ENCODE measurements around the gene CEP19. TPM values are rescaled to one million over a fixed set of nuclear protein-coding genes. Genes with fewer than 3 reads are reported as not detected.
A peak's percentile ranks its signal among the peaks of the same experiment; 100 is the strongest.
"Not testable (repeated sequence)": the region's sequence is repeated elsewhere in the genome, so short reads cannot be mapped to it uniquely, and the experiment has no call there.

Gene CEP19
- total and polyA plus RNA-seq, 2 donors = 2.5 to 8.5 TPM

DNA sequence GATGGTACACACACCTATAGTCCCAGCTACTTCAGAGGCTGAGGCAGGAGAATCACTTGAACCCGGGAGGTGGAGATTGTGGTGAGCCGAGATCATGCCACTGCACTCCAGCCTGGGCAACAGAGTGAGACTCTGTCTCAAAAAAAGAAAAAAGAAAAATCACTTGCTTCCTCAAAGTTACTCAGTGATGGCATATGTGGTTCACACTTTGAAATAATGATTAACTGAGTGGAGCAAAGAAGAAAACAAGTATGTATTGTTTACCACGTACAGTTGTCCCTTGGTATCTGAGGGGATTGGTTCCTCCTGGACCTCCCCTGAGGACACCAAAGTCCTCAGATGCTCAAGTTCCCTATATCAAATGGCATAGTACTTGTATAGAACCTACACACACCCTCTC is 5.1 kb upstream of the CEP19 start:
- DNase-seq (ENCODE audit: low read depth in 6 of 9, low spot score in 9 of 9); H3K27ac ChIP-seq (ENCODE audit: low read depth in 1 of 2, low read length in 1 of 2); H3K4me3 ChIP-seq (ENCODE audit: low read length in 2 of 2); H3K4me1 ChIP-seq (ENCODE audit: control insufficient read depth in 2 of 2, insufficient read depth in 2 of 2, low read length in 2 of 2); H3K9me3 ChIP-seq (ENCODE audit: control insufficient read depth in 2 of 2, insufficient read depth in 1 of 2, low read length in 1 of 2); H3K27me3 ChIP-seq (ENCODE audit: control insufficient read depth in 2 of 2, insufficient read depth in 1 of 2, low read length in 1 of 2): not testable (repeated sequence)
- 95% methylated on average over 3 of the region's 3 CpGs for WGBS
- H3K36me3 ChIP-seq (ENCODE audit: control insufficient read depth in 2 of 2, insufficient read depth in 2 of 2, low read length in 1 of 2) = peaks cover 12 to 14% of the 10 kb centered on the region in 2 donors

DNA sequence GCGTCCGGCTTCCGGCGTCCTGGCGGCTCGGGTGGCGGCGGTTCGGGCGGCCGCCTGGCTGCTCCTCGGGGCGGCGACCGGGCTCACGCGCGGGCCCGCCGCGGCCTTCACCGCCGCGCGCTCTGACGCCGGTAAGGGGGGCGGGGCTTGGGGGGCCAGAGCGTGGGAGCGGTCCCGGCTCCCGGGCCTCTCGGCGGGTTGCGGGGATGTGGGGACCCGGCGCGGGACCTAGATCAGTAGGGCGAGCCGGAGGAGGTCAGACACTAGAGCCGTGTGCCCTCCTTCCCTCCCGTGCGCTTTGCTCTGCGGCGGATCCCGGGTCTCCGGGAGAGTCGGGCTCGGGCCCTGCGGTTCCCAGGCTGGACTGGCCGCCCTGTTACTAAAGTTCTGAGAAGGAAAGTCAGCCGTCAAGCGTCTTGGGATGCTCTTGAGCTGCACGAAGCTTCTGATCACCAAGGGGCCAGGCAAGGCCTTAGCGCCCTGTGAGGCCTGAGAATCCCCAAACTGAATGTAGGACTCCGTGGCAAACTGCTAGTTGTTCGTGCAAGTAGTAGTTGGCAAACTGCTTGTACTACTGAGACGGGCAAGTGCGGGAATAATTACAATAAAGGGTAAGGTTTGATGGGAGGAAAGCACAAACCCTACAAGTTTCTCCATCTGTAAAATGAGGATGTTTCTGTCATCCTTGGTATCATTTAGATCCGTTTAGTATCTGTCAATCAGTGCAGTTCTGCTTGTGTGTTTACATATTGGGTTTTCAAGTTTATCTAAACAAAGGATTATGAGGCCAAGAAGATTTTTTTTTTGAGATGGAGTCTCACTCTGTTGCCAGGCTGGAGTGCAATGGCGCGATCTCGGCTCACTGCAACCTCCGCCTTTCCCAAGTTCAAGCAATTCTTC is 714 bp upstream of the CEP19 start:
- Histone ChIP-seq H3K27me3 (ENCODE audit: control insufficient read depth in 2 of 2, insufficient read depth in 1 of 2, low read length in 1 of 2) (no peaks in the 10 kb centered on the region), H3K4me1 (ENCODE audit: control insufficient read depth in 2 of 2, insufficient read depth in 2 of 2, low read length in 2 of 2) (peaks cover 5 to 16% of the 10 kb centered on the region in 2 donors), H3K27ac (ENCODE audit: low read depth in 1 of 2, low read length in 1 of 2) (peak overlapping the region; percentile 97 to 98), H3K4me3 (ENCODE audit: low read length in 2 of 2) (peak overlapping the region; percentile 84 to 95), H3K9me3 (ENCODE audit: control insufficient read depth in 2 of 2, insufficient read depth in 1 of 2, low read length in 1 of 2) (no peaks in the 10 kb centered on the region), H3K36me3 (ENCODE audit: control insufficient read depth in 2 of 2, insufficient read depth in 2 of 2, low read length in 1 of 2) (no peaks in the 10 kb centered on the region)
- peak in 5 of 9 donors; percentile 15 to 47 (median 34) for DNase-seq (ENCODE audit: low read depth in 6 of 9, low spot score in 9 of 9)
- WGBS = 7% methylated on average over 64 of the region's 64 CpGs

DNA sequence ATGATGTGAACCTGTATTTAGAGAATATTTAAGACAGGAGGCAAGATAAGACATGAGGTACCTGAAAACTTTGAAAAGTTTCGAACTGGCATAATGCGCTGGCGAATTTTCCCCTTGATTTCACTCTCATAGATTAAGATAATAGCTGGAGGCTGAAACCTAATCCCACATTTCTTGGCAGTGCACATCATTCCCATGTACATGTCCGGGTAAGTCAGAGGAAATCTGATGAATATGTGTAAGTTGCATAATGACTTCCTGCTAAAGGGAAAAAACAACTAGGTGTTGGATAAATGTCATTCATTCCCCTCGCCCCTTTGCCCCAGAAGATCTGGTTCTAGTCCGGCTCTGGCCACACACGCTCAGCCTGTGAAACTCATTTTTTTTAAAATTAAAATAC is 3.6 kb downstream of the CEP19 start:
- WGBS = 96% methylated on average over 7 of the region's 7 CpGs

DNA sequence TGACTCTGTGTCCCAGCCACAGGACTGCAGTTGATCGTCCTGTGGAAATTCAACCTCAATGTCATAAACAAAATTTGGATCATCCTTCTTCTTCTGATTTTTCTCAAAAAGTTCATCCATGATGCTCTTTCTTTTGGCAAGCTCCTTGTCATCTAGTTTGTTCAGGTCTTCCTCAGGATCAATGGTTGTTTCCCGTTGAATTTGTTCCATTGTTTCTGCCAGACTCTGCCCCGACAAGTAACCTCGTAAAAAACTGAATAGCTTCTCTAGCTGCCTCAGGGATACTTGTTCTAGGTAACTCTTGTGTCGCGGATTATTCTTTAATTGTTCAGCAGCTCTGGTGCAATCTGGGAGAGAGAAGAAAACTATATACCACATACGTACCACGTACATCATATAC is 4.5 kb downstream of the CEP19 start:
- DNase-seq (ENCODE audit: low read depth in 6 of 9, low spot score in 9 of 9) = no peak
- H3K36me3 ChIP-seq (ENCODE audit: control insufficient read depth in 2 of 2, insufficient read depth in 2 of 2, low read length in 1 of 2) = peaks cover 0 to 5% of the 10 kb centered on the region in 2 donors
- WGBS = 96% methylated on average over 8 of the region's 8 CpGs
- no peaks in the 10 kb centered on the region for H3K27me3 ChIP-seq (ENCODE audit: control insufficient read depth in 2 of 2, insufficient read depth in 1 of 2, low read length in 1 of 2)
- H3K4me1 ChIP-seq (ENCODE audit: control insufficient read depth in 2 of 2, insufficient read depth in 2 of 2, low read length in 2 of 2) = peaks cover 5 to 8% of the 10 kb centered on the region in 2 donors
- no peak overlapping the region for H3K4me3 ChIP-seq (ENCODE audit: low read length in 2 of 2)
- H3K9me3 ChIP-seq (ENCODE audit: control insufficient read depth in 2 of 2, insufficient read depth in 1 of 2, low read length in 1 of 2) = no peaks in the 10 kb centered on the region
- H3K27ac ChIP-seq (ENCODE audit: low read depth in 1 of 2, low read length in 1 of 2) = no peak overlapping the region

More for the DNA sequence above, 3.6 kb downstream of the CEP19 start:
- Histone ChIP-seq H3K4me3 (ENCODE audit: low read length in 2 of 2) (no peak overlapping the region), H3K36me3 (ENCODE audit: control insufficient read depth in 2 of 2, insufficient read depth in 2 of 2, low read length in 1 of 2) (peaks cover 0 to 5% of the 10 kb centered on the region in 2 donors), H3K4me1 (ENCODE audit: control insufficient read depth in 2 of 2, insufficient read depth in 2 of 2, low read length in 2 of 2) (peaks cover 5 to 12% of the 10 kb centered on the region in 2 donors), H3K27me3 (ENCODE audit: control insufficient read depth in 2 of 2, insufficient read depth in 1 of 2, low read length in 1 of 2) (no peaks in the 10 kb centered on the region), H3K27ac (ENCODE audit: low read depth in 1 of 2, low read length in 1 of 2) (no peak overlapping the region), H3K9me3 (ENCODE audit: control insufficient read depth in 2 of 2, insufficient read depth in 1 of 2, low read length in 1 of 2) (no peaks in the 10 kb centered on the region)
- DNase-seq (ENCODE audit: low read depth in 6 of 9, low spot score in 9 of 9) = no peak

DNA sequence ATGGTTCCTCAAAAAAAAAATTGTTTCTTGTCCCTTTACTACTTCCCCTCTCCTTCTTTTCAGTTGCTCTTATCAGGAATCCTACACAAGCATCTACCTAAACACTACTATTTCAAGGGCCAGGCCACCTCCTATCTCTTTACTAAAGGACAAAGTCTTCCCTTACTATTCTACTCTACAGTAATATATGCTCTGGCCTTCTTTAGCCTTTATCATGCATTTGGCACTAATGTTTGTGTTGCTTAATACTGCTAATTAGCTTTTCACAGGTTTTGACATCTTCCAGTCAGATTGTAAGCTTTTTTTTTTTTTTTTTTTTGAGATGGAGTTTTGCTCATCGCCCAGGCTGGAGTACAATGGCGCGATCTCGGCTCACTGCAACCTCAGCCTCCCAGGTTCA is 5.3 kb downstream of the CEP19 start:
- H3K4me1 ChIP-seq (ENCODE audit: control insufficient read depth in 2 of 2, insufficient read depth in 2 of 2, low read length in 2 of 2) = peaks cover 5 to 8% of the 10 kb centered on the region in 2 donors
- 100% methylated on average over 4 of the region's 4 CpGs for whole genome bisulfite sequencing
- no peaks in the 10 kb centered on the region for H3K27me3 ChIP-seq (ENCODE audit: control insufficient read depth in 2 of 2, insufficient read depth in 1 of 2, low read length in 1 of 2)
- DNase-seq (ENCODE audit: low read depth in 6 of 9, low spot score in 9 of 9) = no peak
- H3K9me3 ChIP-seq (ENCODE audit: control insufficient read depth in 2 of 2, insufficient read depth in 1 of 2, low read length in 1 of 2) = no peaks in the 10 kb centered on the region
- H3K4me3 ChIP-seq (ENCODE audit: low read length in 2 of 2) = no peak overlapping the region
- H3K27ac ChIP-seq (ENCODE audit: low read depth in 1 of 2, low read length in 1 of 2) = no peak overlapping the region
- peaks cover 0 to 5% of the 10 kb centered on the region in 2 donors for H3K36me3 ChIP-seq (ENCODE audit: control insufficient read depth in 2 of 2, insufficient read depth in 2 of 2, low read length in 1 of 2)

DNA sequence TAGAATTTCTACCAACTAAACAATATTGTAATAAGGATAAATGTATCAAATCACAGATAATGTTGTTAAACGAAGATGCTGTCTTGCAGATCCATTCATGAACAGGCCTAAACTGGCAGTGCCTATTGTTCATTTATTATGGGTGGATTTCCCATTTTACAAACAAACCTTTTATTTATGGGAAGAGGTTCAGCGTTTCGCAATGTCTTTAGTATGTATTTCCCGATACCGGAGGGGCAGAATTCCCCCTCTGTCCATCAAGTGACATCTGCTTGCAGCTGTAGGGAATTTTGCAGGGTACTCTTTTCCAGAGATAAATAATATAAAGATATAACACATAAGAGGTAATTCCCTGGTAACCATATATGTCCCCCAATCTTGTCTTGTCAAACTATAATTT is 5.7 kb downstream of the CEP19 start:
- peaks cover 2 to 4% of the 10 kb centered on the region in 2 donors for H3K4me1 ChIP-seq (ENCODE audit: control insufficient read depth in 2 of 2, insufficient read depth in 2 of 2, low read length in 2 of 2)
- no peak overlapping the region for H3K27ac ChIP-seq (ENCODE audit: low read depth in 1 of 2, low read length in 1 of 2)
- DNase-seq (ENCODE audit: low read depth in 6 of 9, low spot score in 9 of 9) = no peak
- H3K4me3 ChIP-seq (ENCODE audit: low read length in 2 of 2) = no peak overlapping the region
- no peaks in the 10 kb centered on the region for H3K27me3 ChIP-seq (ENCODE audit: control insufficient read depth in 2 of 2, insufficient read depth in 1 of 2, low read length in 1 of 2)
- H3K9me3 ChIP-seq (ENCODE audit: control insufficient read depth in 2 of 2, insufficient read depth in 1 of 2, low read length in 1 of 2) = no peaks in the 10 kb centered on the region
- 75% methylated on average over 5 of the region's 5 CpGs for WGBS
- peaks cover 0 to 5% of the 10 kb centered on the region in 2 donors for H3K36me3 ChIP-seq (ENCODE audit: control insufficient read depth in 2 of 2, insufficient read depth in 2 of 2, low read length in 1 of 2)

DNA sequence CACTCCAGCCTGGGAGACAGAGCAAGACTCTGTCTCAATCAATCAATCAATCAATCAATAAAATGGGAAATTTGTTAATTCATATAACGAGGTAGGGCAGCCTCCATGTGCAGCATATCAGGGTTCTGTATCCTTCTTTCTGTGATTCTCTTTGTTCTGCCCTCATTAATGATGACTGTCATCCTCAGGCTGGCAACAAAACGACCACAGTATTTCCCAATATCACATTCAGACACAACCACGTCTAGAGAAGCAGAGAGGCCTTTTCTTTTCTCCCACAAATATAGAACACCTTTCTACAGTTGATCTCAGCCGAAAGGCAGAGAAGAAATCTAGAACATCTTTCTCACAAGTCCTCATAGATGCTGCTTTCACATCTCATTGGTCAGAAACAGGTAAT is 11.2 kb downstream of the CEP19 start:
- no peak overlapping the region for H3K27ac ChIP-seq (ENCODE audit: low read depth in 1 of 2, low read length in 1 of 2)
- no peak for DNase-seq (ENCODE audit: low read depth in 6 of 9, low spot score in 9 of 9)
- no peaks in the 10 kb centered on the region for H3K27me3 ChIP-seq (ENCODE audit: control insufficient read depth in 2 of 2, insufficient read depth in 1 of 2, low read length in 1 of 2)
- H3K36me3 ChIP-seq (ENCODE audit: control insufficient read depth in 2 of 2, insufficient read depth in 2 of 2, low read length in 1 of 2) = no peaks in the 10 kb centered on the region
- H3K4me1 ChIP-seq (ENCODE audit: control insufficient read depth in 2 of 2, insufficient read depth in 2 of 2, low read length in 2 of 2) = no peaks in the 10 kb centered on the region
- no peak overlapping the region for H3K4me3 ChIP-seq (ENCODE audit: low read length in 2 of 2)
- whole genome bisulfite sequencing = 95% methylated on average over 4 of the region's 4 CpGs
- H3K9me3 ChIP-seq (ENCODE audit: control insufficient read depth in 2 of 2, insufficient read depth in 1 of 2, low read length in 1 of 2) = no peaks in the 10 kb centered on the region

DNA sequence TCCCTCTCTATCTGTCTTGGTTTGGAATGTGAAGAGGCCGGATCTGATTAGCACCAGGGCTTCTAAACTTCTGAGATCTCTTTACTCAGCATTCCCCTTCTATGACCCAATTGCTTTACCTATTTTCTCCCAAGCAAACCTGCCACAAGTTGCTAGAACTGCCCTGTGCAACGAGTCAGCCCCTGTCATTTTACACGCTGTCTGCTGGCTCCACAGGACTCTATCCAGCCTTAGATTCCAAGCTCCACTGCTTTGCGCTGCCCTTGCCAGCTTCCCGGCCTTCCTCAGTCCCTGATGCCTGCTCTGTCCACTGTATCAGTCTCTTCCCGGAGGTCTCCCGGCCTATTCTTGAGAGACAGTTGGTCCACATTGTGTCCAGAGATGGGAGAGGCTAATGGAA is 12.3 kb downstream of the CEP19 start:
- DNase-seq (ENCODE audit: low read depth in 6 of 9, low spot score in 9 of 9) = no peak
- Histone ChIP-seq H3K36me3 (ENCODE audit: control insufficient read depth in 2 of 2, insufficient read depth in 2 of 2, low read length in 1 of 2) (no peaks in the 10 kb centered on the region), H3K4me1 (ENCODE audit: control insufficient read depth in 2 of 2, insufficient read depth in 2 of 2, low read length in 2 of 2) (no peaks in the 10 kb centered on the region), H3K9me3 (ENCODE audit: control insufficient read depth in 2 of 2, insufficient read depth in 1 of 2, low read length in 1 of 2) (peaks cover 0 to 8% of the 10 kb centered on the region in 2 donors), H3K27ac (ENCODE audit: low read depth in 1 of 2, low read length in 1 of 2) (no peak overlapping the region), H3K4me3 (ENCODE audit: low read length in 2 of 2) (no peak overlapping the region), H3K27me3 (ENCODE audit: control insufficient read depth in 2 of 2, insufficient read depth in 1 of 2, low read length in 1 of 2) (no peaks in the 10 kb centered on the region)
- WGBS = 97% methylated on average over 7 of the region's 7 CpGs

DNA sequence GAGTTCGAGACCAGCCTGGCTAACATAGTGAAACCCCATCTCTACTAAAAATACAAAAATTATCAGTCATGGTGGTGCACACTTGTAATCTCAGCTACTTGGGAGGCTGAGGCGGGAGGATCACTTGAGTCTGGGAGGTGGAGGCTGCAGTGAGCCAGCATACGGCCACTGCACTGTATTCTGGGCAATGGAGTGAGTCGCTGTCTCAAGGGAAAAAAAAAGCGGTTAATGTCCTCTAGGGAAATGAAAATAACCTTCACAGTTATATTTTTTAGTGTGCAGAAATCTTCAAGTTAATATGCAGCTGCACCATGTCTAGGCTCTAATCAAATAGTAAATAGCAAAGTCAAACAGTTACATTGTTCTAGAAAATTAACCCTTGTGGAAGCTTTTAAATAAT is 14.8 kb downstream of the CEP19 start:
- Histone ChIP-seq H3K36me3 (ENCODE audit: control insufficient read depth in 2 of 2, insufficient read depth in 2 of 2, low read length in 1 of 2) (no peaks in the 10 kb centered on the region), H3K27me3 (ENCODE audit: control insufficient read depth in 2 of 2, insufficient read depth in 1 of 2, low read length in 1 of 2) (no peaks in the 10 kb centered on the region), H3K27ac (ENCODE audit: low read depth in 1 of 2, low read length in 1 of 2) (no peak overlapping the region), H3K4me3 (ENCODE audit: low read length in 2 of 2) (no peak overlapping the region), H3K9me3 (ENCODE audit: control insufficient read depth in 2 of 2, insufficient read depth in 1 of 2, low read length in 1 of 2) (peaks cover 0 to 8% of the 10 kb centered on the region in 2 donors), H3K4me1 (ENCODE audit: control insufficient read depth in 2 of 2, insufficient read depth in 2 of 2, low read length in 2 of 2) (peaks cover 0 to 3% of the 10 kb centered on the region in 2 donors)
- DNase-seq (ENCODE audit: low read depth in 6 of 9, low spot score in 9 of 9) = no peak
- 98% methylated on average over 5 of the region's 5 CpGs for WGBS

Data from thymus (tissue), 11 donors.